B cell (primary cell): Measurements from ENCODE around the gene CORO2B. TPM values are rescaled to one million over a fixed set of nuclear protein-coding genes. Genes with fewer than 3 reads are reported as not detected.

Source experiments
- ATAC-seq: fragments of 200-7000 bp; cut with Tn5 transposase; one replicate; pipeline ENCODE4 v1.10.0; 2021; ENCODE audit warnings: low read depth, mild to moderate bottlenecking, moderate number of reproducible peaks, moderate library complexity
- CTCF ChIA-PET: fragments of 350-600 bp; sonication (Branson Sonifier 250); formaldehyde crosslinking; loops from one replicate; lab custom pipeline; 2021; ENCODE audit warnings: antibody characterized with exemption, inconsistent platforms; lab: Charles Lee
- POLR2A ChIA-PET: fragments of 350-600 bp; sonication (Branson Sonifier 250); formaldehyde crosslinking; loops from one replicate; lab custom pipeline; 2021; ENCODE audit warnings: antibody characterized with exemption; lab: Charles Lee
- DNase-seq: peaks from one replicate; pipeline ENCODE4 v3.0.0; 2013
- H2AFZ ChIP-seq: 2 replicates; pipeline ENCODE4 v1.6.1; 2012; ENCODE audit warnings: mild to moderate bottlenecking, low read depth, low read length; ENCODE audit not compliant: insufficient read depth, poor library complexity, severe bottlenecking
- H3K27ac ChIP-seq, 2 donors: 1 replicate in 1 of 2; 2 replicates in 1 of 2; pipeline ENCODE4 v1.5.1; 2012 to 2013; ENCODE audit warnings: low read length in 2 of 2, mild to moderate bottlenecking in 2 of 2, moderate library complexity in 1 of 2
- H3K27me3 ChIP-seq, 4 experiments: fragments of 200-600 bp in 1 of 4; sonication (generic) in 1 of 4; replicated peaks in 1 of 4; 1 replicate in 2 of 4; 2 replicates in 2 of 4; pipeline versions ENCODE4 v1.6.1 to v1.7.0; 2013 to 2016; ENCODE audit warnings: low read length in 3 of 4, mild to moderate bottlenecking in 2 of 4, mixed read lengths in 1 of 4, moderate library complexity in 1 of 4; ENCODE audit not compliant: insufficient read depth in 4 of 4, control insufficient read depth in 3 of 4; ENCODE audit errors: control extremely low read depth in 1 of 4
- H3K36me3 ChIP-seq, 2 experiments: replicated peaks in 1 of 2; 1 replicate in 1 of 2; 2 replicates in 1 of 2; pipeline versions ENCODE4 v1.6.1 to v1.7.1; 2013; ENCODE audit warnings: low read length in 1 of 2; ENCODE audit not compliant: insufficient read depth in 2 of 2, control insufficient read depth in 1 of 2; ENCODE audit errors: control extremely low read depth in 1 of 2, extremely low read depth in 1 of 2
- H3K4me1 ChIP-seq, 2 donors: fragments of 200-600 bp in 1 of 2; sonication (generic) in 1 of 2; 1 replicate in 1 of 2; 2 replicates in 1 of 2; pipeline versions ENCODE4 v1.5.1 to v1.6.1; 2013 to 2017; ENCODE audit warnings: low read length in 2 of 2; ENCODE audit not compliant: control insufficient read depth in 2 of 2, insufficient read depth in 2 of 2
- H3K4me2 ChIP-seq: replicated peaks from 2 replicates; pipeline ENCODE3; 2012; ENCODE audit warnings: mild to moderate bottlenecking, low read depth, low read length; ENCODE audit not compliant: poor library complexity, severe bottlenecking
- H3K4me3 ChIP-seq, 5 experiments: fragments of 200-600 bp in 1 of 5; sonication (generic) in 1 of 5; 1 replicate in 3 of 5; 2 replicates in 2 of 5; pipeline versions ENCODE4 v1.5.1 to v1.7.0; 2011 to 2016; ENCODE audit warnings: low read length in 4 of 5, mild to moderate bottlenecking in 4 of 5, low read depth in 2 of 5, control low read depth in 1 of 5, moderate library complexity in 1 of 5; ENCODE audit not compliant: insufficient read depth in 1 of 5; ENCODE audit errors: control extremely low read depth in 1 of 5, extremely low read depth in 1 of 5
- H3K79me2 ChIP-seq: fragments of 200-600 bp; sonication (generic); one replicate; pipeline ENCODE4 v1.6.0; 2016; ENCODE audit warnings: low read length; ENCODE audit not compliant: control insufficient read depth, insufficient read depth
- H3K9ac ChIP-seq: fragments of 200-600 bp; sonication (generic); 2 replicates; pipeline ENCODE4 v1.6.1; 2017; ENCODE audit warnings: mild to moderate bottlenecking, low read length, moderate library complexity
- H3K9me3 ChIP-seq, 3 donors: one replicate each; pipeline versions ENCODE4 v1.6.1 to v1.7.1; 2013; ENCODE audit warnings: low read length in 2 of 3; ENCODE audit not compliant: control insufficient read depth in 2 of 3, insufficient read depth in 1 of 3; ENCODE audit errors: control extremely low read depth in 1 of 3
- H4K20me1 ChIP-seq: 2 replicates; pipeline ENCODE4 v1.6.0; 2012; ENCODE audit warnings: mild to moderate bottlenecking, low read length; ENCODE audit not compliant: insufficient read depth, control insufficient read depth, poor library complexity, severe bottlenecking
- H3K27ac Mint-ChIP-seq: one replicate; pipeline ENCODE4 v1.8.0; 2021; ENCODE audit warnings: mixed read lengths
- H3K27me3 Mint-ChIP-seq: one replicate; pipeline ENCODE4 v1.8.0; 2021; ENCODE audit warnings: mixed read lengths
- H3K4me1 Mint-ChIP-seq: one replicate; pipeline ENCODE4 v1.8.0; 2021; ENCODE audit warnings: mixed read lengths
- H3K4me3 Mint-ChIP-seq: one replicate; pipeline ENCODE4 v1.8.0; 2021; ENCODE audit warnings: mixed read lengths
- H3K9me3 Mint-ChIP-seq: one replicate; pipeline ENCODE4 v1.8.0; 2022; ENCODE audit warnings: mixed read lengths; ENCODE audit not compliant: insufficient read depth
- CTCF ChIP-seq: fragments of 200-600 bp; IDR thresholded peaks from one replicate; pipeline ENCODE4 v1.8.0; 2022; ENCODE audit warnings: antibody characterized with exemption, mild to moderate bottlenecking
- EZH2 ChIP-seq: IDR thresholded peaks from 2 replicates; pipeline ENCODE4 v1.6.1; 2012; ENCODE audit warnings: borderline replicate concordance, low read depth, mild to moderate bottlenecking, moderate library complexity, low read length; ENCODE audit not compliant: insufficient read depth, poor library complexity, severe bottlenecking
- WGBS: methylation state at CpG from one replicate; pipeline ENCODE4 v1.1.5; 2013; ENCODE audit warnings: missing lambda C conversion rate; ENCODE audit not compliant: insufficient coverage; 5-methylcytosine and 5-hydroxymethylcytosine counted together
- intact Hi-C: fragments of 100-400 bp; cut with micrococcal nuclease; formaldehyde crosslinking; loops from one replicate; pipeline ENCODE4 v1.10.0; 2022
- polyA plus RNA-seq: library from polyadenylated mRNA; depleted of rRNA; stranded (reverse); fragments of >200 nt; gene quantifications from 2 replicates; pipeline ENCODE4 v1.2.3, GENCODE V29; 2012
- total RNA-seq, 2 donors: library from RNA; stranded (reverse); fragments of 120-200 nt in 1 of 2; gene quantifications; 1 replicate in 1 of 2; 2 replicates in 1 of 2; pipeline versions ENCODE4 v1.2.3 to v1.2.4, GENCODE V29; 2013 to 2022

The CORO2B gene
- total and polyA plus RNA-seq, 2 donors (not counting 1 experiment from before 2014, with no cell fraction given) = 9.5 to 11.3 TPM

GRCh38 chr15:68578175-68578979 lies 416 bp upstream of the CORO2B start:
- TF ChIP-seq EZH2 (no peak), CTCF (peak; percentile 49)
- H3K27me3 Mint-ChIP-seq = peaks cover 32% of the 10 kb centered on the region
- WGBS = under 1% methylated on average over 72 of the region's 79 CpGs
- ChIA-PET CTCF (interaction anchor here (1.0 to 4.0 kb wide), 5 partner anchors 18 to 96 kb away, joined by 3 to 15 read pairs (median 10); no protein-coding TSS in a partner anchor), POLR2A (interaction anchor here (1.9 kb wide), 1 partner anchor 53 kb away, joined by 4 read pairs; no protein-coding TSS in a partner anchor)
- peak; percentile 80 for DNase-seq
- peaks cover 31 to 35% of the 10 kb centered on the region in 2 donors for H3K4me1 ChIP-seq
- H3K27me3 ChIP-seq = peaks cover 0 to 22% (median 3%) of the 10 kb centered on the region in 4 experiments
- peak overlapping the region; percentile 93 for H3K4me3 Mint-ChIP-seq
- H3K9me3 ChIP-seq = peaks cover 0 to 3% (median 0%) of the 10 kb centered on the region in 3 donors
- no peaks in the 10 kb centered on the region for H4K20me1 ChIP-seq
- H3K4me2 ChIP-seq = peak overlapping the region; percentile 97
- peak overlapping the region; percentile 72 to 75 for H3K27ac ChIP-seq
- H3K36me3 ChIP-seq = no peaks in the 10 kb centered on the region
- H3K4me3 ChIP-seq = peak overlapping the region; percentile 54 to 77 (median 67)
- H3K79me2 ChIP-seq = peaks cover 11% of the 10 kb centered on the region
- intact Hi-C loops = loop anchor here (1.0 to 5.0 kb wide), 3 partner anchors 19 to 244 kb away; partner anchors contain the start of gene ANP32A
- no peaks in the 10 kb centered on the region for H3K9me3 Mint-ChIP-seq
- peaks cover 44% of the 10 kb centered on the region for H3K4me1 Mint-ChIP-seq
- peak overlapping the region; percentile 78 for H3K27ac Mint-ChIP-seq
- H2AFZ ChIP-seq = peak overlapping the region; percentile 77
- ATAC-seq = peak; percentile 72
- peak overlapping the region; percentile 75 for H3K9ac ChIP-seq
